GM21737 (cell line): ENCODE data around the gene CAMK2A.
"Not testable (repeated sequence)": the region's sequence is repeated elsewhere in the genome, so short reads cannot be mapped to it uniquely, and the experiment has no call there.

ENCODE experiments used
- ATAC-seq: cut with Tn5 transposase; IDR thresholded peaks from one replicate; pipeline ENCODE4 v1.9.1; 2021; ENCODE audit warnings: mild to moderate bottlenecking, moderate library complexity; ENCODE audit not compliant: unreplicated experiment

Gene CAMK2A

GRCh38 chr5:150256410-150257064, 33.0 kb downstream of the CAMK2A start:
- ATAC-seq: no peak

DNA sequence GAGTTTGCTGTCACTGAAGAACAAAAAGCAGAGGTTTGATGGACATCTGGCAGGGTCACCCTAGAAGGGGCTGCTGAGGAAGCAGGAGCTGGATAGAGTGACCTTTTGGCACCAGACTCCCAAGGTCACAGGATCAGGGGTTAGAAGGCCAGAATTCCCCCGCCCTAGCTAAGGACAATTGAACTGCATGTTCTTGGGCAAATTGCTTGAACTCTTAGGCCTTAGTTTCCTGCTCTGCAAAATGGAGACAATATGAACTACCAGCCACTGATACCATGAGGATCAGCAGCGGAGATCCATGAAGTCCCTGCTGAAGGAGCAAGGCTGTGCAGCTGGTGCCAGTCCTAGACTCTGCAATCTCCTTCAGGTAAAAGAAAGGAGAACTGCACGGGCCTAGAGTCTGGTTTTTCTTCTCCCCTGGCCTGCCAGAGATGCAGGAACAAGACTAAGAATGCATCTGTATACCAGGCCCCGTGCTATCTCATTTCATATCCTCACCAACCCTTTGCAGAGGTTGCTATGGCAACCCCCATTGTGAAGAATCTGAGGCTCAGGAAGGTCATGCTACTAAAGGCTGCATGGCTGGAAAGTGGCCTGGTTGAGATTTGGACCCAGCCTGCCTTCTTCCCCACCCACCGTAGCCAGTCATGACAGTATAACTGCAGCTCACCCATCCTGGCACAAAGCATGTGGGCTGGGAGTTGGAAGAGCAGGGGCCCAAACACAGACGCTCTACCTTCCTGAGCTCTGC, 33.7 kb downstream of the CAMK2A start:
- ATAC-seq: no peak

GRCh38 chr5:150254774-150255173, 34.8 kb downstream of the CAMK2A start:
- no peak for ATAC-seq

- ATAC-seq: no peak
Measured at GRCh38 chr5:150254363-150254762, 35.2 kb downstream of the CAMK2A start.

DNA sequence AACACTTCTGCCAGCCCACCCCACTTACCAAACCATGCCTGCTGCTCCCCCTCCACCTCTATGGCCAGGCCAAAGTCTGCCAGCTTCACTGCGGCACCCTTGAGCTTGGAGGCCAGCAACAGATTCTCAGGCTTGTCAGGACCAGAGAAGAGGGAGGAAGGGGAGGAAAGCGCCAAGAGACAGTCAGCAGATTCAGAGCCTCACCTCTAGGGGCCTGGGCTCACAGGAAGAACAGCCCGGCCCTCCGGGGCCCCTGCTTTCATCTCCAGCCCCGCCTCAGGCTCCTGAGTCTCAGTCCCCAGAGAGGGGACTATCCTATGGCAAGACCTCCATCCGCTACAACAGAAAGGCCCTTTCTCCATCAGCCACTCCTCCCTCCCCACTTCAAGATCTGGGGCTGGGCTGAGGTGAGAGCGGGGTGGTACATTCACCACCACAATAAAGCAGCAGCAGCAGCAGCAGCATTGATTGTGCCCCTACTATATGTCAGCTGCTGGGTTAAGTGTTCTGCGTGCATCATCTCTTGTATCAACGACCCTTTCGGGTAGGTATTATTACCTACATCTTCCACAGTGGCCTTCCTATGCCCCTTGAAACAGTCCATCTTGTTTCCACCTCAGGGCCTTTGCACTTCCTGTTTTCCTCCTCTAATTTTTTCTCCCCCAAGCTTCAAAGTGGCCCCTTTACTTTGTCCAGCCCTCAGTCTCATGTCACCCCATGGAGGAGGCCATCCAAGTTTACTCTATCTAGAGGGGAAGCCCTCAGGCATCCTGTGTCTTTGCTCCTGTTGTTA, 36.0 kb downstream of the CAMK2A start:
- no peak for ATAC-seq

DNA sequence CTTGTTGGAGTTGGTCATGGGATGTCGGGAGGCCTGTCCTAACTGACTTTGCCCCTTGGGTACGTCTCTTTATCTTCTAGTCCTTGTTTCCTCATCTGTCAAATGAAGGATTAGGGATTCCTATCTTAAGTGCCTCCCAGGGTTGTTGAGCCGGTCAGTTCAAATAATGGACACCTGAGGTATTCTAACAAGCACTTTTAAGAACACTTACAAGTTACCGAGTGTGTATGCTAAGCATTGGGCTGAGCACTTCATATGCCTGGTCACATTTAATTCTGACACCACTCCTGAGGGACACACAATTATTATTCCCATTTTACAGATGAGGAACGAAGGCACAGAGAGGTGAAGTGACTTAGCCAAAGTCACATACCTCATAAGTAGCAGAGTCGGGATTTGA, 37.1 kb downstream of the CAMK2A start:
- no peak for ATAC-seq

DNA sequence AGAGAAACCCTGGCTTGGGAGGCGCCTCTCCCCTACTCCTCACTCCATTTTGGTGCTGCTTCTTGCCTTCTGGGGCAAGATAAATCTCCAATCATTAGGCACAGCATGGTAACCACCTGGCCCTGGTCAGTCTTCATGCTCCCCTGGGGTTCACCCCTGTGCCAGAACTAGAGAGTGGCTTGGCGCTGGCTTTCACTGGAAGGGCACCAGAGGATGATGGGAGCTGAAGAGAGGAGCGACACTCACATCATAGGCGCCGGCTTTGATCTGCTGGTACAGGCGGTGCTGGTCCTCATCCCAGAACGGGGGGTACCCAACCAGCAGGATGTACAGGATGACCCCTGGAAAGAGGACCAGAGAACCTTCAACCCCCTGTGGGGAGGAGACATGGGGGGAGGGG, 38.1 kb downstream of the CAMK2A start:
- no peak for ATAC-seq

DNA sequence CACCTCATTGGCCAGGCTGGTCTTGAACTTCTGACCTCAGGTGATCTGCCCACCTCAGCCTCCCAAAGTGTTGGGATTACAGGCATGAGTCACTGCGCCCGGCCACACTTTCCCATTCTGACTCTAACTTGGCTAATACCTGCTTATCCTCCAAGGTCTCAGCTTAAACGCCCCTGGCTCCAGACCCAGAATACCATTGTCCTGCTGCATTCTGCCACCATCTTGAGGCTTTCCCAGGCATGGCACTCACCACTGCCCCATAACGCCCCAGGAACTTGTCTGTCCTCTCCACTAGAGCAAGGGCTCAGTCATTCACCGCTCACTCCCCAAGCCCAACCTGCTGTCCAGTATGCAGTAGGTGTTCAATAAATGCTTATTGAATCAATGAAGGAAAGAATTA, 39.8 kb downstream of the CAMK2A start:
- ATAC-seq: no peak

DNA sequence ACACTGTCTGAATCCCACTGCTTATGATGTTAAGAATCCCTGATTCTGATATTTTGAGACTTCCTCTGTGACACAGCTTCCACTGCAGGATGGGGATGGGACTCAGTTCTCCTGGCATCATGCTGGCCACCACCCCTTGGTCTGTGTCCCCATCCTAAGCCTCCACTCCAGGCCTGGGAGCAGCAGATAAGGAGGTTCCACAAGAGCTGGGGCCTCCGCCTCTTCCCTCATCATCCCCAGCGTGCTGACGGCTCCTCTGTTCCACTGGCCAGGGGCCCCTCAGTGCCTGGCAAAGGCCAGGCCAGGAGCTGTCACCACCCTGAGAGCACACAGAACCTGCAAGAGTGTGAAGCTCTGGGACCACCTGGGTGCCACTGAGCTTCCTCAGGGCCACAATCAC, 40.6 kb downstream of the CAMK2A start:
- ATAC-seq: no peak

GRCh38 chr5:150248493-150248892, 41.1 kb downstream of the CAMK2A start:
- ATAC-seq: not testable (repeated sequence)

DNA sequence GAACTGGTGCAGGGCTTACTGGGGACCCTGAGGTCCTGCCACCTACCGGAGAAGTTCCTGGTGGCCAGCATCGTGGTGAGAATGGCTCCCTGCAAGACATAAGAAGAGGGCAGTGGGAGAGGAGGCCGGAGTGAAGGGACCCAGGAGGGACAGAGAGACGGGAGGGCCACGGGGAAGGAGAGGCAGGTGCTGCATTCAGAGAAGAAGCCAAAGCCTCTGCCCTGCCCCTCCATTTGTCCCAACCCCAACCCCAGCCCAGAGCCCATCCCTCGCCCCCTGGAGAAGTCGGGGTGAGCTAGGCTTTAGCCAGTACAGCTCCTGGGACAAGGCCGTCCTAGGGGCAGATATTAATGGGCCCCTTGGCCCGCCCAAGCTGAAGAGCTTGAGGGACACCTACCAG, 41.8 kb downstream of the CAMK2A start:
- ATAC-seq: no peak

- ATAC-seq: no peak
Measured at GRCh38 chr5:150246835-150247234, 42.7 kb downstream of the CAMK2A start.

DNA sequence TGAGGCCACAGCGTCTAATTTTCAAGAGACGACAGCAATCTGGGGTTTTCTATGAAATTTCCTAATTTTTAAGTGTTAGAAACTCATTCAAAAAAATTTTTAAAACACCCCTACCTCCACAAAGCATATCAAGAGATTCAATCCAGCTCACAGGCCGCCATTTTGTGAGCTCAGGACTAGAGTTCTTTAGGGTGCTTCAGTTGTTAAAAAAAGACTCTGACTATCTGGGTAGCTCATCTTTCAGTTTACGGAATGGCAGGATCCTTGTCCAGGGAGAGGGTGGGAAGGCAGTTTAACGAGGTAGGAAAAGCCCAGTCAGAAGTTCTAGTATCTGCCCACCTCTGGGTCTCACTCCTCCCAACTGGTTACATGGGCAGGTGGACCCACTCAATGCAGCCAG, 43.1 kb downstream of the CAMK2A start:
- no peak for ATAC-seq

DNA sequence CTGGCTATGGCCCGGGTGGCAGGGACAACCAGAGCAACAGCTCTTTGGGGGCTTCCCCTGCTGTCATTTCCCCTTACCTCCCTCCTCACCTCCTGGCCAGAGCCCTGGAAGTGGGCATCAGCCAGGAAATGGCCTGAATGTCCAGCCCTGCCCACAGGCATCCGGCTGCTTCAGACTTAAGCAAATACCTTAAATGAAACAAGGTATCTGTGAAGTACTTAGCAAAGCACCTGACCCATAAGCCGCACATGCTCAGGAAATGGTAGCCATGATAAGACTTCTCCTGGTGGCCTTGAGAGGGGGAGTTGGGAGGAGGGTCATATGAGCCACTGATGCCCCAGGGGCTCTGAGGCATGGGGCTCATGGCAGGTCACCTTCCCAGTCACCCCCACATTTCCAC, 43.8 kb downstream of the CAMK2A start:
- no peak for ATAC-seq

DNA sequence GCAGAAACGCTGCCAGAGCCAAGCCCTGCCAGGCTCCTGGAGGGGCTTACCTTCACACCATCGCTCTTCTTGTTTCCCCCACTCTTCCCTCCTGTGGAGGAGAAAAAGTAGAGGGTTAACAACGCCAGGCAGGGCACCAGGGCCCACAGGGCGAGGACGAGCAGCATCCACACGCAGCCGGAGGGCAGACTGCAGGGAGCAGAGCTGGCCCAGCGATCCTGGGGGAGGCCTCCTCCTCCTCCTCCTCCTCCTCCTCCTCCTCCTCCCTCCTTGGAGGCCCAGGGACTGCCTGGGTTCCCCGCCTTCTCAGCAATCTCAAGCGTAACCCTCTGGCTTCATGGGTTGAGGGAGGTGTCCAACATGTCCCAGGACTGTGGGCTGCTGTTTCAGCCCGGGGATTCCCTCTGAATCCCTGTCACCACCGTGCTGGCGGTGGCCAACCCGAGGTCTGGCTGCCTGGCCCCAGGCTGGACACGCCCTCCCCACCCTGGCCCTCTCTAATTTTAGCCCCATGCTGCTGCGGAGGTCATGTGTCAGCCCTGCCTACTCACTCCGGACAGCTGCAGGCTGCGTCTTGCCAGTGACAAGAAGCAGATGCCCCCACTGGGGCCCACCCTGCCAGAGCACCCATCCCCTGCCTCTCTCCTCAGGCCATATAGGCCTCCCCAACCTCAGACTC, 44.3 kb downstream of the CAMK2A start:
- no peak for ATAC-seq

GRCh38 chr5:150244209-150244608, 45.4 kb downstream of the CAMK2A start:
- no peak for ATAC-seq

DNA sequence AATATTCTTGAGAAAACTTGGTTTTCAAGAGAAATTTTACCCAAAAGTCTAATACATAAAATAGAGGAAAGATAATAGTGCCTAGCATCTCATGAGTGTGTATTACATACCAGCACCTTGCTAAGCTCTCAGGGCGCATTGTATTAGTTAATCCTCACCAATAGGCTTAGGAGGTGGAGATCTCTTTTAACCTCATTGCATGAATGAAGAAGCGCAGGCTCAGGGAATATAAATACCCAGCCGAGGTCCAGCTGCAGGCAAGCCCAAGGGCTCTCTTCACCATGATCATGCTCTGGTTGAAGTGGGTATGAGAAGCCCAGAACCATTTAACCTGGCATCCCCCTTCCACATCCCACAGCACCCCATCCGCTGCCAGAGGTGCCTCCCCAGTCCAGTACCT, 46.0 kb downstream of the CAMK2A start:
- no peak for ATAC-seq

GRCh38 chr5:150242251-150242894, 47.2 kb downstream of the CAMK2A start:
- ATAC-seq: no peak

DNA sequence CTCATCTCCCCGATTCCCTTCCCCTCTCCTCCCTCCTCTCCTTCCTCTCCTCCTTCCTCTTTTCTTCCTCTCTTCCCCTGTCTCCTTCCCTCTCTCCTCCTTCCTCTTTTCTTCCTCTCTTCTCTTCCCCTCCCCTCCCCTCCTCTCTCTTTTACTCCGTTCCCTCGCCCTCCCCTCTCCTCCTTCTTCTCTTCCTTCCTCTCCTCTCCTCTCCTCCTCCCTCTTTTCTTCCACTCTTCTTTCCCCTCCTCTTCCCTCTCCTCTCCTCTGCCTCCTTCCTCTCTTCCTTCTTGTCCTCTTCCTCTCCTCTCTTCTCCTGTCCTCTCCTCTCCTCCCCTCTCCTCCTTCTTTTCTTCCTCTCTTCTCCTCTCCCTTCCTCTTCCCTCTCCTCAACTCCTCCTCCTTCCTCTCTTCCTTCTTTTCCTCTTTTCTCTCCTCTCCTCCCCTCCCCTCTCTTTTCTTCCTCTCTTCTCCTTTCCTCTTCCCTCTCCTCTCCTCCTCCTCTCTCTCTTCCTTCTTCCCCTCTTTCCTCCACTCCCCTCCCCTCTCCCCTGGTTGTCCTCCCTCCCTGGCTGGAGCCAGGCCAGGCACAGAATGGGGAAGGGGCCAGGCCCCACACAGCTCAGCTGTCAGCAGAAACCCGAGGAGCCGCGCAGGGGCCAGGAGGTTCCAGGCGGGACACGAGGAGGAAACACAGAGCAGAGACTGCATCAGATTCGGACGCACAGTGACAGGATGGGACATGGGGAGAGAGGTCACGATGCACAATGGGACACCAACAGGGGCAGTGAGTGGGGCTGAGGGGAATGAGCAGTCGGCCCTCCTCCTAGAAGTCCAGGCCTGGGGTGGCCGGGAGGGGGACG, 48.0 kb downstream of the CAMK2A start:
- ATAC-seq: no peak

- no peak for ATAC-seq
Measured at GRCh38 chr5:150239794-150240122, 49.8 kb downstream of the CAMK2A start.
